Subcutaneous abdominal adipose tissue (tissue), 5 donors: ENCODE results near the gene DDX31.
"Not testable (repeated sequence)": the region's sequence is repeated elsewhere in the genome, so short reads cannot be mapped to it uniquely, and the experiment has no call there.

ENCODE experiments used
- H3K27ac ChIP-seq: one replicate; pipeline ENCODE4 v1.7.0; 2013; ENCODE audit warnings: low read depth, mild to moderate bottlenecking, inconsistent platforms, low read length, moderate library complexity
- H3K27me3 ChIP-seq, 5 donors: one replicate each; pipeline ENCODE4 v1.7.0; 2013; ENCODE audit warnings: low read length in 5 of 5, inconsistent platforms in 1 of 5; ENCODE audit not compliant: control insufficient read depth in 5 of 5, insufficient read depth in 4 of 5
- H3K36me3 ChIP-seq, 5 donors: one replicate each; pipeline ENCODE4 v1.7.0; 2013; ENCODE audit warnings: low read length in 5 of 5; ENCODE audit not compliant: control insufficient read depth in 5 of 5, insufficient read depth in 5 of 5
- H3K4me1 ChIP-seq, 5 donors: one replicate each; pipeline ENCODE4 v1.7.0; 2013; ENCODE audit warnings: low read length in 5 of 5, mild to moderate bottlenecking in 3 of 5, moderate library complexity in 1 of 5; ENCODE audit not compliant: control insufficient read depth in 5 of 5, insufficient read depth in 5 of 5
- H3K4me3 ChIP-seq, 5 donors: one replicate each; pipeline ENCODE4 v1.7.0; 2013; ENCODE audit warnings: low read length in 5 of 5, low read depth in 1 of 5
- H3K9ac ChIP-seq, 5 donors: one replicate each; pipeline ENCODE4 v1.7.0; 2013; ENCODE audit warnings: low read length in 5 of 5, mild to moderate bottlenecking in 4 of 5, moderate library complexity in 3 of 5
- H3K9me3 ChIP-seq, 5 donors: one replicate each; pipeline ENCODE4 v1.7.0; 2013; ENCODE audit warnings: low read length in 5 of 5; ENCODE audit not compliant: control insufficient read depth in 5 of 5
- donor health status: healthy.
- donor health status: healthy.
- donor health status: healthy.
- donor health status: healthy.
- donor health status: healthy.

Gene DDX31

GRCh38 chr9:132669698-132670456 lies at the start of gene DDX31:
TSS of gene DDX31 (minus strand) at chr9:132669983. CDS start at chr9:132669934, 49 bp downstream.
- no peaks in the 10 kb centered on the region for H3K27me3 ChIP-seq
- H3K9ac ChIP-seq = peak within 1 kb of the TSS; percentile 63 to 97 (median 95)
- peaks cover 0 to 40% (median 36%) of the 10 kb centered on the region in 5 donors for H3K4me1 ChIP-seq
- H3K27ac ChIP-seq = peak within 1 kb of the TSS; percentile 97
- no peaks in the 10 kb centered on the region for H3K36me3 ChIP-seq
- H3K9me3 ChIP-seq = no peaks in the 10 kb centered on the region
- H3K4me3 ChIP-seq = peak within 1 kb of the TSS; percentile 94 to 97 (median 96)

GRCh38 chr9:132718381-132718928 lies 48.7 kb upstream of the DDX31 start:
- H3K4me1 ChIP-seq, H3K27ac ChIP-seq, H3K36me3 ChIP-seq, H3K9ac ChIP-seq, H3K4me3 ChIP-seq, H3K9me3 ChIP-seq: not testable (repeated sequence)
- peaks cover 8 to 29% (median 20%) of the 10 kb centered on the region in 5 donors for H3K27me3 ChIP-seq

DNA sequence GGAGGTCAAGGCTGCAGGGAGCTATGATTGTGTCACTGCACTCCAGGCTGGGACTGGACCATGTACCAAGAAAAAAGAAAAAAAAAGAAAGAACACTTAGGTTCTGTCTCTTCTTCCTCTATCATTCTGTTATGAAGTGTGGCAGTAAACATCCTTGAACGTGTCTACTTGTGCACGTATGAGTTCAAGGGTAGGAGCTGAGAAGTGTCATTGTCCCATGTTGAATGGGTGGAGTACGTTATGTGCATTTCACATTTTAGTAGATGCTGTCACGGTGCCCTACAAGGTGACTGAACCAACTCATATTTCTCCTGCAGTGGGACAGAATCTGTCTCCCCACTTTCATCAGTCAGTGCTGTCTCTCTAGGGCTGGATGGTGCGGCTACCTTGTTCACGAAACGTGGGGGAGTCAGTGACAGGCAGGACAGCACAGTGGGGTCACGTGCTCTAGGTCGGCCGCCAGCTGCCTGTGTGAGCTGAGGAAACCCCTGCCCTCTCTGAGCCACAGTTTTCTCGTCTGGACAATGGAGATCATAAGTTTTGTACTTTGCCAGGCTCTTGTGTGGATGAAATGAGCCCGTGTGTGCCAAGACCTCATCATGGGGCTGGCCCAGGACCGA lies 47.7 kb upstream of the DDX31 start:
- H3K4me1 ChIP-seq = no peaks in the 10 kb centered on the region
- H3K27me3 ChIP-seq = peaks cover 4 to 27% (median 20%) of the 10 kb centered on the region in 5 donors
- no peak overlapping the region for H3K27ac ChIP-seq
- no peaks in the 10 kb centered on the region for H3K9me3 ChIP-seq
- H3K4me3 ChIP-seq = no peak overlapping the region
- H3K9ac ChIP-seq = no peak overlapping the region
- H3K36me3 ChIP-seq = no peaks in the 10 kb centered on the region

- H3K27me3 ChIP-seq = peaks cover 0 to 22% (median 15%) of the 10 kb centered on the region in 5 donors
- H3K9me3 ChIP-seq = no peaks in the 10 kb centered on the region
- no peaks in the 10 kb centered on the region for H3K36me3 ChIP-seq
- no peak overlapping the region for H3K27ac ChIP-seq
- H3K4me3 ChIP-seq = no peak overlapping the region
- H3K4me1 ChIP-seq = no peaks in the 10 kb centered on the region
- H3K9ac ChIP-seq = no peak overlapping the region
Observed at GRCh38 chr9:132716007-132716406, 46.2 kb upstream of the DDX31 start.

DNA sequence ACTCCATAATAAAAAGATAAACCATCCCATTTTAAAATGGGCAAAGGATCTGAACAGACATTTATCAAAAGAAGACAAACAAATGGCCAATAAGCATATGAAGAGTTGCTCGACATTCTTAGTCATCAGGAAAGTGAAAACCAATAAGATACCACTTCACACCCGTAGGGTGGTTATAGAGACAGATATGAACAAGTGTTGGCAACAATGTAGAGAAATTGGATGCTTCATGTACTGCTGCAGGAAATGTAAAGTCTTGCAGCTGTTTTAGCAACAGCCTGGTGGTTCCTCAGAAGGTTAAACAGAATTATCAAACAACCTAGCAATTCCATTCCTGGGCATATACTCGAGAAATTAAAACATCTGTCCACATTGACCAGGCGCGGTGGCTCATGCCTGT lies 43.0 kb upstream of the DDX31 start:
- Histone ChIP-seq H3K9me3 (no peaks in the 10 kb centered on the region), H3K4me3 (no peak overlapping the region), H3K27ac (no peak overlapping the region), H3K27me3 (peaks cover 0 to 14% (median 11%) of the 10 kb centered on the region in 5 donors), H3K9ac (no peak overlapping the region), H3K4me1 (no peaks in the 10 kb centered on the region), H3K36me3 (no peaks in the 10 kb centered on the region)

DNA sequence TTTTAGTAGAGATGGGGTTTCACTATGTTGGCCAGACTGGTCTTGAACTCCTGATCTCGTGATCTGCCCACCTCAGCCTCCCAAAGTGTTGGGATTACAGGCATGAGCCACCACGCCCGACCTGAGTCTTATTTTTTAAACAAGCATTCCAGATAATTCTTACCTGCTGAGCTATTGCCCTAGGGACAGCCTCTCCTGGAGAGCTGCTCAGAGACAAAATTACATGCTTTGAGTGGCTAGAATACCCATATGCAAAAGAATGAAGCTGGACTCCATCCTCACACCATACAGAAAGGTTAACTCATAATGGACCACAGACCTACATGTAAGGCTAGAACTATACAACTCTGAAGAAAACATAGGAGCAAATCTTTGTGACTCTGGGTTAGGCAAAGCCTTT lies 42.1 kb upstream of the DDX31 start:
- Histone ChIP-seq H3K4me3 (no peak overlapping the region), H3K36me3 (no peaks in the 10 kb centered on the region), H3K4me1 (no peaks in the 10 kb centered on the region), H3K27ac (no peak overlapping the region), H3K9me3 (no peaks in the 10 kb centered on the region), H3K9ac (no peak overlapping the region), H3K27me3 (peaks cover 0 to 7% (median 2%) of the 10 kb centered on the region in 5 donors)

DNA sequence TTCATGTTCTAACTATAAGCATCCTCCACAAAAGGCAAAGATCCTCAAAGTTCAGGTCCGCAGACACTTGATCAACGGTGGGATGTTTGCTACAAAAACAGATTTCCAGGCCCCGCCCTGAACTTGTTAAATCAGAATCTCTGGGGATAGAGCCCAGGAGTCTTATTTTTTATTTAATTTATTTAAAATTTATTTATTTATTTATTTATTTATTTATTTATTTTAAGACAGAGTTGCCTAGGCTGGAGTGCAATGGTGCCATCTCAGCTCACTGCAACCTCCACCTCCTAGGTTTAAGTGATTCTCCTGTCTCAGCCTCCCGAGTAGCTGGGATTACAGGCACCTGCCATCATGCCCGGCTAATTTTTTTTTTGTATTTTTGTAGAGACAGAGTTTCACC lies 41.4 kb upstream of the DDX31 start:
- not testable (repeated sequence) for H3K9ac ChIP-seq, H3K4me1 ChIP-seq, H3K9me3 ChIP-seq, H3K27ac ChIP-seq, H3K4me3 ChIP-seq, H3K27me3 ChIP-seq, H3K36me3 ChIP-seq

- Histone ChIP-seq H3K36me3 (no peaks in the 10 kb centered on the region), H3K4me3 (no peak overlapping the region), H3K9me3 (no peaks in the 10 kb centered on the region), H3K9ac (no peak overlapping the region), H3K27ac (no peak overlapping the region), H3K27me3 (peaks cover 0 to 10% (median 5%) of the 10 kb centered on the region in 5 donors), H3K4me1 (no peaks in the 10 kb centered on the region)
Observed at GRCh38 chr9:132710333-132710732, 40.5 kb upstream of the DDX31 start.

GRCh38 chr9:132708769-132709430 lies 39.1 kb upstream of the DDX31 start:
- H3K4me1 ChIP-seq = no peaks in the 10 kb centered on the region
- H3K27ac ChIP-seq = no peak overlapping the region
- H3K9me3 ChIP-seq = no peaks in the 10 kb centered on the region
- H3K36me3 ChIP-seq = no peaks in the 10 kb centered on the region
- H3K27me3 ChIP-seq = peaks cover 0 to 10% (median 8%) of the 10 kb centered on the region in 5 donors
- no peak overlapping the region for H3K9ac ChIP-seq
- H3K4me3 ChIP-seq = no peak overlapping the region

DNA sequence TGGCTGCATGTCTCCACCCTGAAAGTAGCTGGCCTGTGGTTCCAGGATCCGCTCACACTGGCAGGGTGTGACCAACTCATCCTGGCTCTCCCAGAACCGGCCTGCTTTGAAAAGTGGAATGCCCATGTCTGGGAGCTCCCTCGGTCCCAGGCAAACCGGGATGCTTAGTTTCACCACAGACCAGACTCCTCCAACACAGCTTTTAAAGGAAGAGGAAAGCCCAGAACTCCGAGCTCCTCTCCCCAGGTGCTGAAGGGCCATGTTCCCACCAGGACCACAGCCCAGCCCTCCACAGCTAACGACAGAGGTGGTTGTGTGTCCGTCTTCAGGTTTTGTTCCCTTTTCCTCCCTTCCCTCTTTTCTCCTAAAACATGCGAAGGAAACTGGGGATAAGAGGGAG lies 38.5 kb upstream of the DDX31 start:
- no peak overlapping the region for H3K4me3 ChIP-seq
- H3K4me1 ChIP-seq = no peaks in the 10 kb centered on the region
- H3K9ac ChIP-seq = no peak overlapping the region
- H3K27me3 ChIP-seq = peaks cover 0 to 10% (median 8%) of the 10 kb centered on the region in 5 donors
- H3K9me3 ChIP-seq = no peaks in the 10 kb centered on the region
- H3K36me3 ChIP-seq = no peaks in the 10 kb centered on the region
- no peak overlapping the region for H3K27ac ChIP-seq
